A549 (cell line): ENCODE results near the gene SMURF1. TPM values are rescaled to one million over a fixed set of nuclear protein-coding genes. Genes with fewer than 3 reads are reported as not detected.

Experiments
- ATAC-seq, 2 experiments: fragments of 200-7000 bp in 1 of 2; fragments of >200 bp in 1 of 2; cut with Nextera tagmentation in 1 of 2; cut with Tn5 transposase in 1 of 2; 3 replicates each; pipeline versions ENCODE4 v1.8.0 to v1.9.1; 2018 to 2020; ENCODE audit warnings: mild to moderate bottlenecking in 1 of 2, moderate library complexity in 1 of 2
- CTCF ChIA-PET: fragments of 300-600 bp; sonication (Branson Sonifier 250); formaldehyde crosslinking; extraction: SDS; loops from one replicate; lab custom pipeline; 2021; ENCODE audit warnings: antibody characterized with exemption, inconsistent platforms; lab: Yijun Ruan, JAX
- POLR2A ChIA-PET: fragments of 350-600 bp; formaldehyde crosslinking; extraction: SDS; loops from one replicate; lab custom pipeline; 2021; ENCODE audit warnings: antibody characterized with exemption, inconsistent platforms; lab: Yijun Ruan, JAX
- DNase-seq, 2 experiments: peaks; one replicate each; pipeline versions ENCODE4 v3.0.0 to v3.0.0-alpha.2; 2011 to 2016; ENCODE audit warnings: low read depth in 1 of 2, low spot score in 1 of 2
- FAIRE-seq: peaks from 2 replicates; lab custom pipeline; 2011; peaks lifted over from hg19 to GRCh38; lab: Jason Lieb, UNC
- H3K27ac ChIP-seq, 2 experiments: fragments of >200 bp; sonication (Bioruptor Twin); formaldehyde crosslinking; 3 replicates each; pipeline ENCODE4 v1.5.1; 2016 to 2017
- H3K4me1 ChIP-seq: fragments of >200 bp; sonication (Bioruptor Twin); formaldehyde crosslinking; 3 replicates; pipeline ENCODE4 v1.6.1; 2016
- H3K4me2 ChIP-seq: fragments of >200 bp; sonication (Bioruptor Twin); formaldehyde crosslinking; 3 replicates; pipeline ENCODE4 v1.6.1; 2016
- H3K4me3 ChIP-seq: fragments of >200 bp; sonication (Bioruptor Twin); formaldehyde crosslinking; 3 replicates; pipeline ENCODE4 v1.5.1; 2016
- H3K9me3 ChIP-seq: fragments of >200 bp; sonication (Bioruptor Twin); formaldehyde crosslinking; 3 replicates; pipeline ENCODE4 v1.6.1; 2016
- CHD4 ChIP-seq: fragments of 200-600 bp; sonication (generic); IDR thresholded peaks from 2 replicates; pipeline ENCODE4 v1.6.1; 2016; ENCODE audit warnings: antibody characterized with exemption, mild to moderate bottlenecking, borderline replicate concordance
- EHMT2 ChIP-seq: fragments of 200-600 bp; sonication (generic); IDR thresholded peaks from 2 replicates; pipeline ENCODE4 v1.6.1; 2016; ENCODE audit warnings: antibody characterized with exemption, low read depth, mild to moderate bottlenecking, moderate library complexity
- ESRRA ChIP-seq: fragments of 150-350 bp; IDR thresholded peaks from 2 replicates; pipeline ENCODE4 v1.6.1; 2014; ENCODE audit warnings: mild to moderate bottlenecking, low read length, borderline replicate concordance
- FOSB ChIP-seq: fragments of 250-450 bp; sonication (Bioruptor Pico); IDR thresholded peaks from 2 replicates; pipeline ENCODE4 v1.5.0; 2020; ENCODE audit warnings: mild to moderate bottlenecking, moderate library complexity
- HDAC2 ChIP-seq: fragments of 200-600 bp; sonication (generic); IDR thresholded peaks from 2 replicates; pipeline ENCODE4 v1.6.1; 2016
- HOXA7 ChIP-seq: fragments of 250-450 bp; sonication (Bioruptor Pico); IDR thresholded peaks from 2 replicates; pipeline ENCODE4 v1.5.0; 2020; ENCODE audit warnings: mild to moderate bottlenecking, moderate library complexity
- NFE2L2 ChIP-seq: fragments of 150-350 bp; conservative IDR thresholded peaks from 2 replicates; pipeline ENCODE4 v1.6.1; 2014; ENCODE audit warnings: low read length
- PBX3 ChIP-seq: IDR thresholded peaks from 2 replicates; pipeline ENCODE4 v1.6.1; 2012
- RAD21 ChIP-seq, 2 experiments: fragments of >200 bp in 1 of 2; sonication (Bioruptor Twin) in 1 of 2; formaldehyde crosslinking in 1 of 2; IDR thresholded peaks in 1 of 2; conservative IDR thresholded peaks in 1 of 2; 2 replicates in 1 of 2; 3 replicates in 1 of 2; pipeline ENCODE4 v1.6.1; 2012 to 2018; ENCODE audit warnings: inconsistent platforms in 1 of 2
- REST ChIP-seq: fragments of 200-600 bp; sonication (generic); IDR thresholded peaks from 2 replicates; pipeline ENCODE4 v1.6.1; 2016; ENCODE audit warnings: antibody characterized with exemption, mild to moderate bottlenecking, moderate library complexity
- RFX5 ChIP-seq: fragments of 450-650 bp; IDR thresholded peaks from 2 replicates; pipeline ENCODE4 v1.7.1; 2014; ENCODE audit warnings: antibody characterized with exemption, mild to moderate bottlenecking, moderate library complexity
- USF2 ChIP-seq: fragments of 450-650 bp; IDR thresholded peaks from 2 replicates; pipeline ENCODE4 v1.6.1; 2014; ENCODE audit warnings: antibody characterized with exemption
- ZFP36 ChIP-seq: fragments of 450-650 bp; IDR thresholded peaks from 2 replicates; pipeline ENCODE4 v1.6.1; 2014; ENCODE audit warnings: borderline replicate concordance; ENCODE audit not compliant: partially characterized antibody
- ZNF302 ChIP-seq: fragments of 250-450 bp; sonication (Bioruptor Pico); IDR thresholded peaks from 2 replicates; pipeline ENCODE4 v1.9.0; 2021; ENCODE audit warnings: inconsistent platforms, mild to moderate bottlenecking, moderate library complexity
- WGBS: methylation state at CpG from one replicate; pipeline ENCODE4 v1.1.6; 2017; ENCODE audit errors: missing lambda C conversion rate; 5-methylcytosine and 5-hydroxymethylcytosine counted together
- polyA plus RNA-seq, 4 experiments: library from polyadenylated mRNA; depleted of rRNA in 3 of 4; stranded (reverse); fragments of >200 nt; fragmentation: RNase III in 1 of 4; extraction: RNeasy Plus Mini Kit Qiagen cat#74134 plus additional on column Dnase treatment in 1 of 4; gene quantifications; 2 replicates in 3 of 4; 3 replicates in 1 of 4; pipeline ENCODE4 v1.2.3, GENCODE V29; 2011 to 2017

SMURF1 gene
- polyA plus RNA-seq, 2 of the 4 experiments (the other 2 are of a cell fraction): 13.8 to 22.1 TPM

- 58% methylated on average over 3 of the region's 3 CpGs for WGBS
- Histone ChIP-seq H3K9me3 (no peaks in the 10 kb centered on the region), H3K27ac (peak overlapping the region; percentile 74 to 100), H3K4me3 (peak overlapping the region; percentile 96), H3K4me2 (peak overlapping the region; percentile 90), H3K4me1 (peaks cover 55% of the 10 kb centered on the region)
- ChIA-PET CTCF (interaction anchor here (0.8 to 1.6 kb wide), 5 partner anchors 11 to 101 kb away, joined by 3 to 5 read pairs (median 4); no protein-coding TSS in a partner anchor), POLR2A (no interaction called here)
- FAIRE-seq (peak; percentile 28), DNase-seq (no peak), ATAC-seq (no peak)
- no peak for TF ChIP-seq EHMT2
- no peak for TF ChIP-seq CHD4
- no peak for TF ChIP-seq REST
- no peak for TF ChIP-seq RFX5
- no peak for TF ChIP-seq HOXA7 (CRISPR knock-in tag)
- TF ChIP-seq PBX3: no peak
- no peak for TF ChIP-seq ZNF302 (CRISPR knock-in tag)
Observed at GRCh38 chr7:99141334-99141733, 2.6 kb downstream of the SMURF1 start.

GRCh38 chr7:99140813-99141212 is 3.1 kb downstream of the SMURF1 start:
- Histone ChIP-seq H3K9me3 (no peaks in the 10 kb centered on the region), H3K4me2 (peak overlapping the region; percentile 90), H3K27ac (peak overlapping the region in 1 of 2 experiments; percentile 9; a peak in 1 of 6 replicates), H3K4me3 (peak overlapping the region; percentile 96; the same call in 2 of the 3 replicates), H3K4me1 (peaks cover 56% of the 10 kb centered on the region)
- FAIRE-seq (no peak), ATAC-seq (no peak), DNase-seq (no peak)
- ChIA-PET CTCF (interaction anchor here (0.9 to 1.3 kb wide), 2 partner anchors 20 to 100 kb away, joined by 4 read pairs; no protein-coding TSS in a partner anchor), POLR2A (no interaction called here)
- 88% methylated on average over 6 of the region's 6 CpGs for WGBS
- TF ChIP-seq HDAC2 (no peak), USF2 (no peak), NFE2L2 (no peak), ESRRA (no peak), ZFP36 (no peak), RAD21 (conservative IDR thresholded peaks at IDR 0.05 in 1 of 2, IDR thresholded peaks at IDR 0.05 in 1 of 2) (no peak)
- TF ChIP-seq, all 56 proteins: peak for 0

- no peak for ATAC-seq
- TF ChIP-seq FOSB (no peak), HOXA7 (CRISPR knock-in tag) (no peak)
- no peak for DNase-seq
- FAIRE-seq: peak; percentile 28
- no peaks in the 10 kb centered on the region for H3K9me3 ChIP-seq
- CTCF ChIA-PET: interaction anchor here (0.6 to 4.8 kb wide), 3 partner anchors 15 to 122 kb away, joined by 3 to 19 read pairs (median 4); no protein-coding TSS in a partner anchor
- H3K4me1 ChIP-seq: peaks cover 66% of the 10 kb centered on the region
- peak overlapping the region; percentile 39; the same call in 2 of the 3 replicates for H3K4me2 ChIP-seq
- H3K4me3 ChIP-seq: no peak overlapping the region
- no peak overlapping the region for H3K27ac ChIP-seq
- POLR2A ChIA-PET: no interaction called here
Observed at GRCh38 chr7:99139036-99139435, 4.9 kb downstream of the SMURF1 start.
